AG09309 (cell line): ENCODE measurements around the gene OTOL1.
"Not testable (repeated sequence)": the region's sequence is repeated elsewhere in the genome, so short reads cannot be mapped to it uniquely, and the experiment has no call there.

ENCODE experiments used
- DNase-seq: peaks from one replicate; pipeline ENCODE4 v3.0.0-alpha.2; 2010; ENCODE audit warnings: low read depth
- H3K4me3 ChIP-seq: 2 replicates; pipeline ENCODE4 v1.5.1; 2011; ENCODE audit warnings: mild to moderate bottlenecking, low read depth, low read length, moderate library complexity; ENCODE audit not compliant: control insufficient read depth
- CTCF ChIP-seq: IDR thresholded peaks from 2 replicates; pipeline ENCODE4 v1.5.1; 2011; ENCODE audit warnings: mild to moderate bottlenecking, low read depth, low read length, inconsistent platforms; ENCODE audit not compliant: insufficient read depth, control insufficient read depth; ENCODE audit errors: missing control alignments

Gene OTOL1

DNA sequence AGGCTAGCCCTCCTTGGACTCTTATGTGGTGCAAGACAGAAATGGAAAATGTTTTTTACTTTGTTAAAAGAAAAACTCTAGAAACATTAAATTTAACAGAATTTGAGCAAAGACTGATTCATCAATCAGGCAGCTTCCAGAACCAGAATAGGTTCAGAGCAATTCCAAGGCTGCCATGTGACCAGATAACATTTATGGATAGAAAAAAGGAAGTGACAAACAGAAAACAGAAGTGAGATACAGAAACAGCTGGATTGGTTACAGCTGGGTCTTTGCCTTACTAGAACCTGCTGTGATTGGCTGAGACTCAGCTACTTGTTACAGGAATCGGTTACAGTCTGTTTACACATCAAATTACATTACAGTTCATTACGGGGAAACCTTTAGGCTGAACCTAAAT, 22.5 kb upstream of the OTOL1 start:
- no peak for DNase-seq
- TF ChIP-seq CTCF = no peak

GRCh38 chr3:161474741-161475140, 21.9 kb upstream of the OTOL1 start:
- no peak overlapping the region for H3K4me3 ChIP-seq
- DNase-seq = no peak
- no peak for TF ChIP-seq CTCF

More for the DNA sequence above, 22.5 kb upstream of the OTOL1 start:
- no peak overlapping the region for H3K4me3 ChIP-seq

GRCh38 chr3:161475206-161475605, 21.4 kb upstream of the OTOL1 start:
- DNase-seq = no peak
- no peak overlapping the region for H3K4me3 ChIP-seq
- TF ChIP-seq CTCF = no peak

GRCh38 chr3:161475905-161476304, 20.7 kb upstream of the OTOL1 start:
- DNase-seq = no peak
- H3K4me3 ChIP-seq = no peak overlapping the region
- TF ChIP-seq CTCF = no peak

- no peak for DNase-seq
These were observed 12.4 kb upstream of the OTOL1 start for GRCh38 chr3:161484226-161484625.

DNA sequence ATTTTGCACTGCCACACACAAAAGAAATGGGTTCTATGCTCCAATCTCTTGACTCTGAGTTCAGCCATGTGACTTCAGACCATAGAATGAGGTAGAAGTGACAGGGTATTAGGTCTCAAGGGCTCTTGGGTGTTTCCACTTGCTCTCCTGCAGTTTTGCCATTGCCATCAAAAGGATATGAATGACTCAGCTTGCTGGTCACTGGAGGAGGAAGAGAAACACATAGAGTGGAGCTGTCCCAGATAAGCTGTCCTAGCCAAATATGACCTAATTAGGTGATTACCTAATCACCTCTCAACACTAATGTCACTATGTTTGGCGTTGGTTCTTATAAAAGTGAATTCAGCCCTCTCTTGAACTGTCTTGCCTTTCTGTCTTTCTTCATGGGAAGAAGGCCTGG, 8.3 kb upstream of the OTOL1 start:
- DNase-seq = not testable (repeated sequence)

More at GRCh38 chr3:161484226-161484625, 12.4 kb upstream of the OTOL1 start:
- H3K4me3 ChIP-seq = no peak overlapping the region
- no peak for TF ChIP-seq CTCF

GRCh38 chr3:161489395-161489794, 7.2 kb upstream of the OTOL1 start:
- TF ChIP-seq CTCF = no peak
- H3K4me3 ChIP-seq = no peak overlapping the region
- no peak for DNase-seq

More for the DNA sequence above, 8.3 kb upstream of the OTOL1 start:
- not testable (repeated sequence) for H3K4me3 ChIP-seq

DNA sequence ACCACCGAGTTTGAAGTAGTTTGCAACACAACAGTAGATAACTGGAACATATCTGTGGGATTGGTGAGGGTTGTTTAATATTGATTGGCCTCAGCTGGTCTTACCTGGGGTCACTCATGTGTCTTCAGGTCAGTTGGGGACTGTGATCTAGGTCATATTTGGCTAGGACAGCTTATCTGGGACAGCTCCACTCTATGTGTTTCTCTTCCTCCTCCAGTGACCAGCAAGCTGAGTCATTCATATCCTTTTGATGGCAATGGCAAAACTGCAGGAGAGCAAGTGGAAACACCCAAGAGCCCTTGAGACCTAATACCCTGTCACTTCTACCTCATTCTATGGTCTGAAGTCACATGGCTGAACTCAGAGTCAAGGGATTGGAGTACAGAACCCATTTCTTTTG, 5.8 kb upstream of the OTOL1 start:
- not testable (repeated sequence) for DNase-seq, H3K4me3 ChIP-seq
